Keratinocyte (primary cell): ENCODE data around the gene OR2AT4. TPM values are rescaled to one million over a fixed set of nuclear protein-coding genes. Genes with fewer than 3 reads are reported as not detected.

Experiments
- DNase-seq: peaks from one replicate; pipeline ENCODE4 v3.0.0-alpha.2; 2011; ENCODE audit warnings: low read depth, missing footprints, low spot score
- FAIRE-seq: peaks from 2 replicates; lab custom pipeline; 2011; peaks lifted over from hg19 to GRCh38; lab: Jason Lieb, UNC
- H2AFZ ChIP-seq: 2 replicates; pipeline ENCODE4 v1.6.0; 2012; ENCODE audit warnings: low read length, control low read depth, inconsistent platforms; ENCODE audit not compliant: control insufficient read depth
- H3K27ac ChIP-seq: 2 replicates; pipeline ENCODE4 v1.5.1; 2011; ENCODE audit warnings: low read length; ENCODE audit not compliant: control insufficient read depth, insufficient read depth
- H3K27me3 ChIP-seq: 3 replicates; pipeline ENCODE4 v1.6.0; 2011; ENCODE audit warnings: low read length; ENCODE audit not compliant: control insufficient read depth, insufficient read depth; ENCODE audit errors: extremely low read depth
- H3K36me3 ChIP-seq, 2 experiments: 2 replicates in 1 of 2; 3 replicates in 1 of 2; pipeline ENCODE4 v1.5.1; 2011; ENCODE audit warnings: low read length in 2 of 2, mild to moderate bottlenecking in 1 of 2; ENCODE audit not compliant: control insufficient read depth in 2 of 2, insufficient read depth in 2 of 2; ENCODE audit errors: extremely low read depth in 1 of 2
- H3K4me1 ChIP-seq: 3 replicates; pipeline ENCODE4 v1.5.1; 2011; ENCODE audit warnings: low read length; ENCODE audit not compliant: control insufficient read depth, insufficient read depth; ENCODE audit errors: extremely low read depth
- H3K4me2 ChIP-seq: 3 replicates; pipeline ENCODE4 v1.6.0; 2011; ENCODE audit warnings: low read depth, low read length; ENCODE audit not compliant: control insufficient read depth, insufficient read depth; ENCODE audit errors: extremely low read depth
- H3K4me3 ChIP-seq, 3 experiments: fragments of 200-600 bp in 1 of 3; sonication (generic) in 1 of 3; 2 replicates in 2 of 3; 3 replicates in 1 of 3; pipeline ENCODE4 v1.5.1; 2011 to 2016; ENCODE audit warnings: low read length in 3 of 3, mild to moderate bottlenecking in 3 of 3, control low read depth in 2 of 3, inconsistent platforms in 1 of 3, low read depth in 1 of 3, mixed read lengths in 1 of 3, mixed run types in 1 of 3, moderate library complexity in 1 of 3; ENCODE audit not compliant: control insufficient read depth in 2 of 3, insufficient read depth in 2 of 3; ENCODE audit errors: extremely low read depth in 1 of 3
- H3K79me2 ChIP-seq: 2 replicates; pipeline ENCODE4 v1.6.0; 2012; ENCODE audit warnings: low read length; ENCODE audit not compliant: control insufficient read depth, insufficient read depth
- H3K9ac ChIP-seq: 3 replicates; pipeline ENCODE4 v1.6.0; 2011; ENCODE audit warnings: low read length; ENCODE audit not compliant: control insufficient read depth, insufficient read depth; ENCODE audit errors: extremely low read depth
- H3K9me1 ChIP-seq: 3 replicates; pipeline ENCODE4 v1.6.0; 2011; ENCODE audit warnings: low read length; ENCODE audit not compliant: control insufficient read depth, insufficient read depth; ENCODE audit errors: extremely low read depth
- H3K9me3 ChIP-seq: 2 replicates; pipeline ENCODE4 v1.5.1; 2012; ENCODE audit warnings: low read depth, low read length; ENCODE audit not compliant: control insufficient read depth
- H4K20me1 ChIP-seq: 3 replicates; pipeline ENCODE4 v1.6.0; 2011; ENCODE audit warnings: low read length; ENCODE audit not compliant: control insufficient read depth, insufficient read depth; ENCODE audit errors: extremely low read depth
- EZH2 ChIP-seq: IDR thresholded peaks from one replicate; pipeline ENCODE4 v1.6.1; 2012; ENCODE audit warnings: inconsistent platforms, mild to moderate bottlenecking, low read length, moderate library complexity
- dilution Hi-C: fragments of 300-500 bp; cut with MboI; formaldehyde crosslinking; loops from one replicate; pipeline ENCODE4 v1.7.0; 2020; ENCODE audit warnings: low sequenced_read_pairs; ENCODE audit not compliant: extremely low pct_ligation_motif_present
- polyA plus RNA-seq, 5 experiments: library from polyadenylated mRNA; depleted of rRNA in 3 of 5; stranded (reverse) in 3 of 5; stranded (forward) in 1 of 5; unstranded in 1 of 5; fragments of >200 nt; gene quantifications; 1 replicate in 1 of 5; 2 replicates in 3 of 5; 3 replicates in 1 of 5; pipeline versions ENCODE4 v1.2.1 to v1.2.3, GENCODE V29; 2011 to 2012; ENCODE audit warnings: missing spikeins in 2 of 5, low read depth in 1 of 5, low replicate concordance in 1 of 5
- TF ChIP-seq, protein P1 (sequence below), 3 experiments: IDR thresholded peaks in 1 of 3; conservative IDR thresholded peaks in 1 of 3; optimal IDR thresholded peaks in 1 of 3; 2 replicates in 2 of 3; 3 replicates in 1 of 3; pipeline versions ENCODE3 to v1.5.1; 2011; ENCODE audit warnings: low read length in 3 of 3, mild to moderate bottlenecking in 3 of 3, moderate library complexity in 2 of 3, control low read depth in 1 of 3, inconsistent platforms in 1 of 3; ENCODE audit not compliant: insufficient read depth in 2 of 3; ENCODE audit errors: extremely low read depth in 1 of 3

Gene OR2AT4
- polyA plus RNA-seq, 1 donor (not counting 4 experiments of a cell fraction or from before 2014, with no cell fraction given), result not detected

DNA sequence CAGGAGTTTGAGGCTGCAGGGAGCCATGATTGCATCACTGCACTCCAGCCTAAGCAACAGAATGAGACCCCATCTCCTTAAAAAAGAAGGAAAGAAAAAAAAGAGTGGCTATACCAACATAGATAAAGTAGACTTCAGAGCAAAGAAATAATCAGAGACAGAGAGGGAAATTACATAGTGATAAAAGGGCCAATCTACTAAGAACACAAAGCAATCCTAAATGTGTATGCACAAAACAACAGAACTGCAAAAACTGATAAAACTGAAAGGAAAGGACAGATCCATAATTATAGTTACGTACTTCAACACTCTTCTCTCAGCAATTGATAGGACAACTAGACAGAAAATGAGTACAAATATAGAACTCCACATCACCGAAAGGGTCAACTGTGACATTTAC is 17.8 kb upstream of the OR2AT4 start:
- no peak overlapping the region for H3K4me2 ChIP-seq
- no peaks in the 10 kb centered on the region for H3K27me3 ChIP-seq
- H3K9me3 ChIP-seq, result peaks cover 3% of the 10 kb centered on the region
- H3K9ac ChIP-seq, result no peak overlapping the region
- H3K79me2 ChIP-seq, result no peaks in the 10 kb centered on the region
- H2AFZ ChIP-seq, result no peak overlapping the region
- H3K27ac ChIP-seq, result no peak overlapping the region
- dilution Hi-C loops, result no loop called here
- H4K20me1 ChIP-seq, result no peaks in the 10 kb centered on the region
- H3K36me3 ChIP-seq, result no peaks in the 10 kb centered on the region
- no peak for TF ChIP-seq EZH2
- H3K4me3 ChIP-seq, result no peak overlapping the region
- no peaks in the 10 kb centered on the region for H3K9me1 ChIP-seq
- FAIRE-seq (no peak), DNase-seq (no peak)
- H3K4me1 ChIP-seq, result no peaks in the 10 kb centered on the region

DNA sequence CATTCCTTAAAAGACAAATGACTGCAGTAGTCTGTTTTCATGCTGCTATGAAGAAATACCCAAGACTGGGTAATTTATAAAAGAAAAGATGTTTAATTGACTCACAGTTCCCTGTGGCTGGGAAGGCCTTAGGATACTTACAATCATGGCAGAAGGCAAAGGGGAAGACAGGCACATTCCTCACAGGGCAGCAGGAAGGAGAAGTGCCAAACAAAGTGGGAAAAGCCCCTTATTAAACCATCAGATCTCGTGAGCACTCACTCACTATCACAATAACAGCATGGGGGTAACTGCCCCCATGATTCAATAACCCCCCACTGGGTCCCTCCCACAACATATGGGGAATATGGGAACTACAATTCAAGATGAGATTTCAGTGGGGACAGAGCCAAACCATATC is 16.4 kb upstream of the OR2AT4 start:
- H3K9ac ChIP-seq, result no peak overlapping the region
- dilution Hi-C loops, result no loop called here
- TF ChIP-seq, protein P1, sequence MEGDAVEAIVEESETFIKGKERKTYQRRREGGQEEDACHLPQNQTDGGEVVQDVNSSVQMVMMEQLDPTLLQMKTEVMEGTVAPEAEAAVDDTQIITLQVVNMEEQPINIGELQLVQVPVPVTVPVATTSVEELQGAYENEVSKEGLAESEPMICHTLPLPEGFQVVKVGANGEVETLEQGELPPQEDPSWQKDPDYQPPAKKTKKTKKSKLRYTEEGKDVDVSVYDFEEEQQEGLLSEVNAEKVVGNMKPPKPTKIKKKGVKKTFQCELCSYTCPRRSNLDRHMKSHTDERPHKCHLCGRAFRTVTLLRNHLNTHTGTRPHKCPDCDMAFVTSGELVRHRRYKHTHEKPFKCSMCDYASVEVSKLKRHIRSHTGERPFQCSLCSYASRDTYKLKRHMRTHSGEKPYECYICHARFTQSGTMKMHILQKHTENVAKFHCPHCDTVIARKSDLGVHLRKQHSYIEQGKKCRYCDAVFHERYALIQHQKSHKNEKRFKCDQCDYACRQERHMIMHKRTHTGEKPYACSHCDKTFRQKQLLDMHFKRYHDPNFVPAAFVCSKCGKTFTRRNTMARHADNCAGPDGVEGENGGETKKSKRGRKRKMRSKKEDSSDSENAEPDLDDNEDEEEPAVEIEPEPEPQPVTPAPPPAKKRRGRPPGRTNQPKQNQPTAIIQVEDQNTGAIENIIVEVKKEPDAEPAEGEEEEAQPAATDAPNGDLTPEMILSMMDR (optimal IDR thresholded peaks at IDR 0.05 in 1 of 3, IDR thresholded peaks at IDR 0.05 in 1 of 3, conservative IDR thresholded peaks at IDR 0.05 in 1 of 3; ENCODE audit: extremely low read depth in 1 of 3, insufficient read depth in 2 of 3, low read length in 3 of 3), result no peak
- no peak for TF ChIP-seq EZH2
- no peaks in the 10 kb centered on the region for H3K9me1 ChIP-seq
- no peaks in the 10 kb centered on the region for H3K9me3 ChIP-seq
- no peak overlapping the region for H3K4me3 ChIP-seq
- DNase-seq (no peak), FAIRE-seq (no peak)
- H3K79me2 ChIP-seq, result no peaks in the 10 kb centered on the region
- H3K4me1 ChIP-seq, result no peaks in the 10 kb centered on the region
- H3K4me2 ChIP-seq, result no peak overlapping the region
- no peaks in the 10 kb centered on the region for H3K36me3 ChIP-seq
- no peak overlapping the region for H2AFZ ChIP-seq
- no peaks in the 10 kb centered on the region for H3K27me3 ChIP-seq
- no peak overlapping the region for H3K27ac ChIP-seq
- H4K20me1 ChIP-seq, result no peaks in the 10 kb centered on the region

DNA sequence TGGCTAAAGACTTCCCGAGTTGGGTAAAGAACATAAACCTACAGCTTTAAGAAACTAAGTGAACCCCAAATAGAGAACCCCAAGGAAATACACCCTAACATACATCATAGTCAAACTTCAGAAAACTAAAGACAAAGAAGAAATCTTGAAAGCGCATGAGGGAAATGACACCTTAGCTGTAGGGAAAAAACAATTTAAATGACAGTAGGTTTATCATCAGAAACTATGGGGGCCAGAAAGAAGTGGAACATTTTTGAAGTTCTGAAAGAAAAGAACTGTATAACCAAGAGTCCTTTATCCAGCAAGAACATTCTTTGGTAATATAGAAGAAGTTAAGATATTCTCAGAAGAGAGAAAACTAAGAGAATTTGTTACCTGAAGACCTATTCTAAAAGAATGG is 15.5 kb upstream of the OR2AT4 start:
- no peak overlapping the region for H2AFZ ChIP-seq
- no peak for TF ChIP-seq EZH2
- TF ChIP-seq, protein P1 (optimal IDR thresholded peaks at IDR 0.05 in 1 of 3, IDR thresholded peaks at IDR 0.05 in 1 of 3, conservative IDR thresholded peaks at IDR 0.05 in 1 of 3; ENCODE audit: extremely low read depth in 1 of 3, insufficient read depth in 2 of 3, low read length in 3 of 3), result no peak
- dilution Hi-C loops, result no loop called here
- H3K4me1 ChIP-seq, result no peaks in the 10 kb centered on the region
- H4K20me1 ChIP-seq, result no peaks in the 10 kb centered on the region
- H3K9me1 ChIP-seq, result no peaks in the 10 kb centered on the region
- DNase-seq (no peak), FAIRE-seq (no peak)
- H3K27ac ChIP-seq, result no peak overlapping the region
- H3K79me2 ChIP-seq, result no peaks in the 10 kb centered on the region
- H3K36me3 ChIP-seq, result no peaks in the 10 kb centered on the region
- H3K9me3 ChIP-seq, result no peaks in the 10 kb centered on the region
- H3K4me3 ChIP-seq, result no peak overlapping the region
- no peak overlapping the region for H3K9ac ChIP-seq
- no peaks in the 10 kb centered on the region for H3K27me3 ChIP-seq
- H3K4me2 ChIP-seq, result no peak overlapping the region
